Colonic mucosa (tissue), 4 donors: ENCODE data around the gene ADAMTS7. TPM values are rescaled to one million over a fixed set of nuclear protein-coding genes. Genes with fewer than 3 reads are reported as not detected.
A peak's percentile ranks its signal among the peaks of the same experiment; 100 is the strongest.
"Not testable (repeated sequence)": the region's sequence is repeated elsewhere in the genome, so short reads cannot be mapped to it uniquely, and the experiment has no call there.

Experiments
- DNase-seq: peaks from one replicate; pipeline ENCODE4 v3.0.0-alpha.2; 2020
- H3K27ac ChIP-seq: fragments of 200-600 bp; one replicate; pipeline ENCODE4 v1.8.0; 2021
- H3K27me3 ChIP-seq: fragments of 200-600 bp; one replicate; pipeline ENCODE4 v1.8.0; 2021
- H3K36me3 ChIP-seq: fragments of 200-600 bp; one replicate; pipeline ENCODE4 v1.8.0; 2021
- H3K4me1 ChIP-seq: fragments of 200-600 bp; one replicate; pipeline ENCODE4 v1.8.0; 2021; ENCODE audit warnings: mild to moderate bottlenecking
- H3K4me3 ChIP-seq: fragments of 200-600 bp; one replicate; pipeline ENCODE4 v1.8.0; 2021
- H3K9ac ChIP-seq, 2 donors: one replicate each; pipeline ENCODE4 v1.7.0; 2013; ENCODE audit warnings: control low read depth in 2 of 2, low read depth in 2 of 2, low read length in 2 of 2
- H3K9me3 ChIP-seq: fragments of 200-600 bp; one replicate; pipeline ENCODE4 v1.8.0; 2021
- intact Hi-C: fragments of 100-400 bp; cut with DNase I; formaldehyde crosslinking; loops from one replicate; pipeline ENCODE4 v1.14.1; 2022
- total RNA-seq, 2 donors: library from RNA; stranded (reverse); fragmentation: NEBNext Ultra II Directional in 1 of 2; extraction: Animal tissue kit (Norgen Biotek cat#: 25700) in 1 of 2; gene quantifications; one replicate each; pipeline ENCODE4 v1.2.1, GENCODE V29; 2021
- TF ChIP-seq, protein P1 (sequence below): fragments of 200-600 bp; IDR thresholded peaks from one replicate; pipeline ENCODE4 v1.8.0; 2022; ENCODE audit warnings: antibody characterized with exemption, mild to moderate bottlenecking
- donor health status: healthy.
- donor health status: DM: no; HTN: no; CAD: no.
- donor health status: DM: no; HTN: no; CAD: no.

Gene ADAMTS7
- total RNA-seq, 2 donors from 2014 or later = 1.6 to 1.8 TPM

DNA sequence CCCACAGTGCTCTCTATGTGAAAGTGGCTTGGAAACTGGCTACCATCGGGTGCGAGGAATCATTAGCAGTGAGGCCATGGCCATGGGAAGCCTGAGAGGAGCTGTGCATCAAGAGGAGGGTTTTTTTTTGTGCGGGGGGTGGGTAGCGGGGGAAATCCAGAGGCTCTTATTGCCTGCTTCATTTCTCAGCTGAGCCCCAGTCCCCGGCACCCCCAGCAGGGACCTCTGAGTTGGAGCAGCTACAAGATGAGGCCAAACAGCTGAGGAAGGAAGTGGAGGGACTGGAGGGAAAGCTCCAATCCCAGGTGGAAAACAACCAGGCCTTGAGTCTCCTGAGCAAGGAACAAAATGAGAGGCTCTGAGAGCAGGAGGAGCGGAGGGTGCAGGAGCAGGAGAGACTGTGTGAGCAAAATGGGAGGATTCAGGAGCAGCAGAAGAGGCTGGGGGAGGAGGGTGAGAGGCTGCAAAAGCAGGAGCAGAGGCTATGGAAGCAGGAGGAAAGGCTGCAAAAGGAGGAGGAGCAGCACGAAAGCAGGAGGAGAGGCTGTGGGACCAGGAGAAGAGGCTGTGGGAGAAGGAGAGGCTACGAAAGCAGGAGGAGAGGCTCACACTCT, 76.7 kb downstream of the ADAMTS7 start:
- H3K4me1 ChIP-seq = no peaks in the 10 kb centered on the region
- no peaks in the 10 kb centered on the region for H3K36me3 ChIP-seq
- no peaks in the 10 kb centered on the region for H3K27me3 ChIP-seq
- H3K27ac ChIP-seq = no peak overlapping the region
- TF ChIP-seq, protein P1, sequence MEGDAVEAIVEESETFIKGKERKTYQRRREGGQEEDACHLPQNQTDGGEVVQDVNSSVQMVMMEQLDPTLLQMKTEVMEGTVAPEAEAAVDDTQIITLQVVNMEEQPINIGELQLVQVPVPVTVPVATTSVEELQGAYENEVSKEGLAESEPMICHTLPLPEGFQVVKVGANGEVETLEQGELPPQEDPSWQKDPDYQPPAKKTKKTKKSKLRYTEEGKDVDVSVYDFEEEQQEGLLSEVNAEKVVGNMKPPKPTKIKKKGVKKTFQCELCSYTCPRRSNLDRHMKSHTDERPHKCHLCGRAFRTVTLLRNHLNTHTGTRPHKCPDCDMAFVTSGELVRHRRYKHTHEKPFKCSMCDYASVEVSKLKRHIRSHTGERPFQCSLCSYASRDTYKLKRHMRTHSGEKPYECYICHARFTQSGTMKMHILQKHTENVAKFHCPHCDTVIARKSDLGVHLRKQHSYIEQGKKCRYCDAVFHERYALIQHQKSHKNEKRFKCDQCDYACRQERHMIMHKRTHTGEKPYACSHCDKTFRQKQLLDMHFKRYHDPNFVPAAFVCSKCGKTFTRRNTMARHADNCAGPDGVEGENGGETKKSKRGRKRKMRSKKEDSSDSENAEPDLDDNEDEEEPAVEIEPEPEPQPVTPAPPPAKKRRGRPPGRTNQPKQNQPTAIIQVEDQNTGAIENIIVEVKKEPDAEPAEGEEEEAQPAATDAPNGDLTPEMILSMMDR = no peak
- no peak overlapping the region for H3K4me3 ChIP-seq
- intact Hi-C loops = no loop called here
- H3K9me3 ChIP-seq = no peaks in the 10 kb centered on the region
- no peak for DNase-seq
- H3K9ac ChIP-seq = no peak overlapping the region

DNA sequence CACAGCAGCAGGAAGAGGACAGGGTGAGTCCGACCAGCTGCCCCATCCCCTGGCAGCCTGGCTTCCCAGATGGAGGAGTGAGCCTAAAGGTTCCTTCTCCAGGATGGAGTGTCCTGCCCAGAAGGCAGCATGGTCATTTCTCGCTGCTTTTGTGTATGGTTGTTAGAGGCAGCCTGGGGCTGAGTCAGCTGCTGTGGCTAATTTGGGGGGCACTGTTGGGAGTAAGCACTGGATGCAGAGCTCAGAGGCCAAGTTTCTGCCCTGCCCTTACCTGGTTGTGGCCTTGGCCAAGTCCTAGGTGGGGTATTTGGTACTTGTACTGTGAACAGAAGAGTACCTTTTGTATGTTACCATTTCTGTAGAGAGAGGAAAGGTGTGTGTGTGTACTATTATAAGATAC, 78.6 kb downstream of the ADAMTS7 start:
- Histone ChIP-seq H3K4me1 (no peaks in the 10 kb centered on the region), H3K9ac (no peak overlapping the region), H3K27ac (no peak overlapping the region), H3K4me3 (no peak overlapping the region), H3K9me3 (no peaks in the 10 kb centered on the region), H3K27me3 (no peaks in the 10 kb centered on the region), H3K36me3 (no peaks in the 10 kb centered on the region)
- DNase-seq = no peak
- intact Hi-C loops = no loop called here
- TF ChIP-seq, protein P1 = no peak

DNA sequence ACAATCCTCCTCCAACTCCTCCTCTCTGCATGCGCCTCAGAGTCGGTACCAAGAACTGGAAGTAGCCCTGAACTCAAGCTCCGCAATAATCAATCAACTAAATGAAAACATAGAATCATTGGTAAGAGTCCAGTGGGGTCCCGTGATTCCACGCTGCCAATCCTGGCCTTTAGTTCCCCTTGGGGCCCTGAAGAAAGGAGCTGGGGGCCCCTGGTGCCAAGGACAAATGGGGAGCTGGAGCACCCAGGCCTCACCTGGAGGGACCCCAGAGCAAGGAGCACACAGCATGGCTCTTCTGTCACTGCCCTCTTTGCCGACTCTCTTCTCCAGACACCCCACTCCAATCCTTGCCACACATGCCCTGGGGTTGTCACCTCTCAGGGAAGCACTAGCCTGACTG, 80.3 kb downstream of the ADAMTS7 start:
- TF ChIP-seq, protein P1 = no peak
- no peak overlapping the region for H3K4me3 ChIP-seq
- H3K9me3 ChIP-seq = no peaks in the 10 kb centered on the region
- H3K9ac ChIP-seq = no peak overlapping the region
- H3K27me3 ChIP-seq = no peaks in the 10 kb centered on the region
- no peaks in the 10 kb centered on the region for H3K36me3 ChIP-seq
- intact Hi-C loops = no loop called here
- no peak overlapping the region for H3K27ac ChIP-seq
- H3K4me1 ChIP-seq = no peaks in the 10 kb centered on the region
- DNase-seq = no peak

DNA sequence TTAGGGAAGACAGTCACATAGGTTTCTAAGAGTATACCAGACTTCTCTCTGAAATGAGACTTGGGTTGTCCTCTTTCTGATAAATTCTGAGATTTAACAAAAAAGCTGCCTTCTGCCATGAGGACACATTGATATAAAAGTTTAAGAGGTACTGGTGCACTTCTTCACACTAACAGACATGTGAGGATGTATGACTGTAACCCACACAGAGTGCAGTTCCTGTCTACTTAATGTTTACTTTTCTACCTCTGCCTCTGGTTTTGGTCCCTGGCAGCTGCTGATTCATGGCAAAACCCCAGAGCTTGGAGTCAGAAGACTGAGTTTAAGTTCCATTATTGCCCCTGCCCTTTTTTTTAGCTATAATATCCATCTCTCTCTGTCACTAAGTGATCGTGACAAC, 82.8 kb downstream of the ADAMTS7 start:
- H3K9ac ChIP-seq, H3K4me1 ChIP-seq, H3K36me3 ChIP-seq, H3K27me3 ChIP-seq, H3K27ac ChIP-seq, H3K4me3 ChIP-seq, DNase-seq, H3K9me3 ChIP-seq, intact Hi-C loops: not testable (repeated sequence)

DNA sequence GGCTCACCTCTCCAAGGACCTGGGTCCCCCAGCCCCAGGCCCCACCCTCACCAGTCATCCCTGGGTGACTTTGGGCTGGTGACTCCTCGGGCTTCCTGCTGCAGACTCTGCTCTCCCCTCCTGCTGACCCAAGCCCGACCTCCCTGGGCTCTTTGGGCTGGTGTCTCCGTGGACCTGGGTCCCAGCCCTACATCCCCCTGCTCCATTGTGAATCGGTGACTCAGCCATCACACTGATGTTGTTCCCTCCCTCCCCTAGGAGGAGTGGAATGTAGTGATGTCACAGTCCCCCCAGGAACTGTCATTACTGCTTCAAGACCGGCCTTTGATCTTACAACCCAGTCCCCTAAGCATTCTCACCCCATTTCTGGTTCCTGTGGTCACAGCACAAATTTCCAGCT, 83.7 kb downstream of the ADAMTS7 start:
- no peak for DNase-seq
- intact Hi-C loops = no loop called here
- Histone ChIP-seq H3K27ac (no peak overlapping the region), H3K9ac (no peak overlapping the region), H3K36me3 (no peaks in the 10 kb centered on the region), H3K4me1 (no peaks in the 10 kb centered on the region), H3K9me3 (no peaks in the 10 kb centered on the region), H3K4me3 (no peak overlapping the region), H3K27me3 (no peaks in the 10 kb centered on the region)
- TF ChIP-seq, protein P1 = no peak

DNA sequence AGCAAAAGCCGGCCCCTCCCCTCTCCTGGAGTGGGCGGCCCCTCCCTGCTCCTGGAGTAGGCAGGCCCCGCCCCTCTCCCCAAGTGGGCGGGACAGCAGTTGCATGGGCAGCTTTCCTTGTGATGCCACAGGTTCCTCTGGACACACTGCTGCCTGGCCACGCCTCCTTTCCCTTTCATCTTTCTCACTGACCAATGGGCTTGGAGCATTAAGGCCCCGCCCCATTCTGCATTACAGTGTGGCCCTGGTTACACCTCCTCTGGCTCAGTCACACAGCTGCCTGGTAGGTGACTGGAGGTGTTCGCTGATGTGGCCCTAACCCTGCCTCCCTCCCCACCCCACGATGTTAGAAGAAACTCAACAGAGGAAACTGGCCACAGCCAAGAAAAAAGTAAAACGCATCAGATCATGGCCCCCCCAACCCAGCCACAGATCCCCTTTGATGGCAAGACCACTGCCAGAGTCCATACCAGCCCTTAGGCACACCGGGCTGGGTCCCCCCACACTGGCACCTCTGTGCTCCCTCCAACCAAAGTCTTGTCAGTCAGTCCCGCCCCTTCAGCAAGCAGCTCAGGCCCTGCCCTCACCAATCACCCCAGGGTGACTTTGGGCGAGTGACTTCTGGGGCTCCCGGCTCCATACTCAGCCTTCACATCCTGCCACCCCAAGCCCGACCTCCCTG, 84.3 kb downstream of the ADAMTS7 start:
- no peak overlapping the region for H3K9ac ChIP-seq
- no peaks in the 10 kb centered on the region for H3K4me1 ChIP-seq
- H3K27ac ChIP-seq = no peak overlapping the region
- no peaks in the 10 kb centered on the region for H3K36me3 ChIP-seq
- no peak overlapping the region for H3K4me3 ChIP-seq
- DNase-seq = peak; percentile 48
- no peaks in the 10 kb centered on the region for H3K27me3 ChIP-seq
- H3K9me3 ChIP-seq = no peaks in the 10 kb centered on the region
- TF ChIP-seq, protein P1 = no peak
- intact Hi-C loops = no loop called here

DNA sequence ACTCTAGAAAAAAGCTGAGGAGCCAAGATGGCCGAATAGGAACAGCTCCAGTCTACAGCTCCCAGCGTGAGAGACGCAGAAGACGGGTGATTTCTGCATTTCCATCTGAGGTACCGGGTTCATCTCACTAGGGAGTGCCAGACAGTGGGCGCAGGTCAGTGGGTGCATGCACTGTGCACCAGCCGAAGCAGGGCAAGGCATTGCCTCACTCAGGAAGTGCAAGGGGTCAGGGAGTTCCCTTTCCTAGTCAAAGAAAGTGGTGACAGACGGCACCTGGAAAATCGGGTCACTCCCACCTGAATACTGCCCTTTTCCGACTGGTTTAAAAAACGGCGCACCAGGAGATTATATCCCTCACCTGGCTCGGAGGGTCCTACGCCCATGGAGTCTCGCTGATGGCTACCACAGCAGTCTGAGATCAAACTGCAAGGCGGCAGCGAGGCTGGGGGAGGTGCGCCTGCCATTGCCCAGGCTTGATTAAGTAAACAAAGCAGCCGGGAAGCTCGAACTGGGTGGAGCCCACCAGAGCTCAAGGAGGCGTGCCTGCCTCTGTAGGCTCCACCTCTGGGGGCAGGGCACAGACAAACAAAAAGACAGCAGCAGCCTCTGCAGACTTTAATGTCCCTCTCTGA, 91.3 kb downstream of the ADAMTS7 start:
- H3K9ac ChIP-seq, intact Hi-C loops, H3K9me3 ChIP-seq, H3K4me3 ChIP-seq, H3K36me3 ChIP-seq, H3K27ac ChIP-seq, H3K4me1 ChIP-seq, H3K27me3 ChIP-seq: not testable (repeated sequence)
- peak; percentile 57 for DNase-seq
